HCT116 (cell line): ENCODE measurements around the gene CD84. TPM values are rescaled to one million over a fixed set of nuclear protein-coding genes. Genes with fewer than 3 reads are reported as not detected.

Source experiments
- ATAC-seq: fragments of 200-7000 bp; cut with Tn5 transposase; 2 replicates; pipeline ENCODE4 v1.9.1; 2020; ENCODE audit warnings: mild to moderate bottlenecking, moderate library complexity
- BruUV-seq: library from RNA; stranded (reverse); fragments of 400-500 nt; replicated peaks from 2 replicates; lab custom pipeline; 2021; lab: Mats Ljungman, UMichigan
- CTCF ChIA-PET: fragments of 300-600 bp; sonication (Branson Sonifier 250); formaldehyde crosslinking; loops from one replicate; lab custom pipeline; 2021; ENCODE audit warnings: antibody characterized with exemption; lab: Charles Lee
- POLR2A ChIA-PET: fragments of 300-600, 350-600 bp; sonication (Branson Sonifier 250); formaldehyde crosslinking; loops from one replicate; lab custom pipeline; 2021; ENCODE audit warnings: antibody characterized with exemption; lab: Charles Lee
- RAD21 ChIA-PET, 2 experiments: fragments of 300-600 bp; sonication (Branson Sonifier 250); formaldehyde crosslinking; loops; one replicate each; lab custom pipeline; 2023; ENCODE audit warnings: low total read pairs in 2 of 2; ENCODE audit not compliant: uncharacterized antibody in 2 of 2, unreplicated experiment in 2 of 2, low non-redundant PET in 1 of 2; lab: Charles Lee
- DNase-seq: peaks from one replicate; pipeline ENCODE4 v3.0.0-alpha.2; 2010; ENCODE audit warnings: low read depth, low spot score
- H2AFZ ChIP-seq: fragments of 200-600 bp; shearing (Covaris generic), sonication (generic); 2 replicates; pipeline ENCODE4 v1.6.1; 2017; ENCODE audit warnings: low read depth, mixed run types, mixed read lengths, antibody characterized with exemption, low read length; ENCODE audit not compliant: poor library complexity, severe bottlenecking
- H3K27ac ChIP-seq: 2 replicates; pipeline ENCODE4 v1.5.1; 2012; ENCODE audit warnings: low read depth, low read length
- H3K27me3 ChIP-seq: fragments of 200-600 bp; sonication (generic); 2 replicates; pipeline ENCODE4 v1.6.1; 2016; ENCODE audit warnings: mixed run types, low read length, mixed read lengths; ENCODE audit not compliant: insufficient read depth
- H3K36me3 ChIP-seq, 2 experiments: fragments of 200-500 bp in 1 of 2; fragments of 200-600 bp in 1 of 2; sonication (Bioruptor generic) in 1 of 2; sonication (generic) in 1 of 2; 2 replicates each; pipeline versions ENCODE4 v1.5.1 to v1.6.1; 2014 to 2016; ENCODE audit warnings: low read length in 2 of 2, inconsistent platforms in 1 of 2, mixed read lengths in 1 of 2, mixed run types in 1 of 2; ENCODE audit not compliant: insufficient read depth in 2 of 2, control insufficient read depth in 1 of 2
- H3K4me1 ChIP-seq, 2 experiments: fragments of 200-600 bp in 1 of 2; sonication (generic) in 1 of 2; 2 replicates each; pipeline versions ENCODE4 v1.5.1 to v1.6.1; 2012 to 2017; ENCODE audit warnings: low read length in 2 of 2, inconsistent platforms in 1 of 2, mild to moderate bottlenecking in 1 of 2, mixed read lengths in 1 of 2, mixed run types in 1 of 2, moderate library complexity in 1 of 2; ENCODE audit not compliant: insufficient read depth in 2 of 2, control insufficient read depth in 1 of 2
- H3K4me2 ChIP-seq: fragments of 200-600 bp; sonication (generic); 2 replicates; pipeline ENCODE4 v1.6.1; 2017; ENCODE audit warnings: mixed run types, low read length, mixed read lengths
- H3K4me3 ChIP-seq, 2 experiments: fragments of 200-600 bp in 1 of 2; sonication (generic) in 1 of 2; replicated peaks in 1 of 2; 2 replicates each; pipeline ENCODE4 v1.5.1; 2011 to 2016; ENCODE audit warnings: low read length in 2 of 2, control low read depth in 1 of 2, low read depth in 1 of 2, mild to moderate bottlenecking in 1 of 2, mixed read lengths in 1 of 2, mixed run types in 1 of 2
- H3K79me2 ChIP-seq: fragments of 200-600 bp; sonication (generic); 2 replicates; pipeline ENCODE4 v1.6.1; 2017; ENCODE audit warnings: mild to moderate bottlenecking, mixed run types, low read length, moderate library complexity, mixed read lengths; ENCODE audit not compliant: insufficient read depth
- H3K9ac ChIP-seq: fragments of 200-600 bp; sonication (generic); 2 replicates; pipeline ENCODE4 v1.6.1; 2016; ENCODE audit warnings: low read length, mixed read lengths
- H3K9me2 ChIP-seq: fragments of 200-600 bp; sonication (generic), shearing (Covaris generic); 2 replicates; pipeline ENCODE4 v1.6.1; 2017; ENCODE audit warnings: mixed run types, mild to moderate bottlenecking, moderate library complexity; ENCODE audit not compliant: insufficient read depth
- H3K9me3 ChIP-seq, 2 experiments: fragments of 200-500 bp in 1 of 2; fragments of 200-600 bp in 1 of 2; sonication (Bioruptor generic) in 1 of 2; sonication (generic) in 1 of 2; 2 replicates each; pipeline ENCODE4 v1.6.1; 2014 to 2017; ENCODE audit warnings: low read length in 2 of 2, mixed read lengths in 2 of 2, inconsistent platforms in 1 of 2, low read depth in 1 of 2, mild to moderate bottlenecking in 1 of 2, mixed run types in 1 of 2, moderate library complexity in 1 of 2; ENCODE audit not compliant: control insufficient read depth in 1 of 2, insufficient read depth in 1 of 2
- H4K20me1 ChIP-seq: fragments of 200-600 bp; sonication (generic), shearing (Covaris generic); 2 replicates; pipeline ENCODE4 v1.6.1; 2017; ENCODE audit warnings: mixed run types, mild to moderate bottlenecking, moderate library complexity; ENCODE audit not compliant: insufficient read depth
- CTCF ChIP-seq, 3 experiments: fragments of 200-600 bp in 1 of 3; sonication (generic) in 1 of 3; IDR thresholded peaks in 2 of 3; conservative IDR thresholded peaks in 1 of 3; 2 replicates each; pipeline ENCODE4 v1.5.1; 2012 to 2017; ENCODE audit warnings: low read depth in 2 of 3, low read length in 2 of 3, antibody characterized with exemption in 1 of 3, borderline replicate concordance in 1 of 3, control low read depth in 1 of 3, mild to moderate bottlenecking in 1 of 3, mixed read lengths in 1 of 3, mixed run types in 1 of 3, moderate library complexity in 1 of 3; ENCODE audit not compliant: insufficient read depth in 1 of 3
- EZH2phosphoT487 ChIP-seq: fragments of 200-600 bp; IDR thresholded peaks from 2 replicates; pipeline ENCODE4 v1.6.1; 2018; ENCODE audit warnings: antibody characterized with exemption, borderline replicate concordance
- FOSL1 ChIP-seq: IDR thresholded peaks from 2 replicates; pipeline ENCODE4 v1.6.1; 2012; ENCODE audit warnings: low read depth
- POLR2A ChIP-seq: IDR thresholded peaks from 2 replicates; pipeline ENCODE4 v1.7.0; 2011; ENCODE audit warnings: borderline replicate concordance; ENCODE audit not compliant: insufficient read depth, insufficient read length; ENCODE audit errors: extremely low read depth
- SRF ChIP-seq: IDR thresholded peaks from 2 replicates; pipeline ENCODE4 v1.6.1; 2012; ENCODE audit warnings: low read depth
- YY1 ChIP-seq: IDR thresholded peaks from 2 replicates; pipeline ENCODE4 v1.6.1; 2011; ENCODE audit warnings: low read length, low read depth, moderate library complexity, mild to moderate bottlenecking; ENCODE audit not compliant: insufficient replicate concordance; ENCODE audit errors: extremely low read depth
- ZFX ChIP-seq: fragments of 450-650 bp; IDR thresholded peaks from 2 replicates; pipeline ENCODE4 v1.6.1; 2017
- ZNF274 ChIP-seq: fragments of 200-500 bp; sonication (Bioruptor generic); IDR thresholded peaks from 2 replicates; pipeline ENCODE4 v1.6.1; 2014; ENCODE audit warnings: mild to moderate bottlenecking, low read depth, low read length, inconsistent platforms
- intact Hi-C: fragments of 100-400 bp; cut with micrococcal nuclease; formaldehyde crosslinking; loops from 2 replicates; pipeline ENCODE4 v1.10.0; 2022
- total RNA-seq: library from RNA; stranded (reverse); gene quantifications from one replicate; pipeline ENCODE4 v1.2.1, GENCODE V29; 2021; ENCODE audit not compliant: unreplicated experiment

Gene CD84
- total RNA-seq, 1 experiment from 2014 or later: 0.02 TPM

GRCh38 chr1:160537714-160538665 is 41.3 kb downstream of the CD84 start:
- BruUV-seq: no TSS peak
- intact Hi-C loops: no loop called here

More at GRCh38 chr1:160537714-160538665, 41.3 kb downstream of the CD84 start:
- ATAC-seq (no peak), DNase-seq (no peak)
- H3K9me2 ChIP-seq: no peaks in the 10 kb centered on the region
- H3K9me3 ChIP-seq: no peaks in the 10 kb centered on the region
- H3K4me3 ChIP-seq: no peak overlapping the region
- ChIA-PET POLR2A (no interaction called here), RAD21 (no interaction called here), CTCF (no interaction called here)
- H3K27ac ChIP-seq: no peak overlapping the region
- H3K27me3 ChIP-seq: no peaks in the 10 kb centered on the region
- H3K79me2 ChIP-seq: no peaks in the 10 kb centered on the region
- no peaks in the 10 kb centered on the region; a peak in 1 of 4 replicates for H3K4me1 ChIP-seq
- no peaks in the 10 kb centered on the region for H4K20me1 ChIP-seq
- TF ChIP-seq ZNF274: no peak
- TF ChIP-seq SRF: no peak
- TF ChIP-seq YY1: no peak
- TF ChIP-seq EZH2phosphoT487: no peak
- TF ChIP-seq POLR2A: no peak
- no peak for TF ChIP-seq ZFX
- TF ChIP-seq FOSL1: no peak
- TF ChIP-seq CTCF (IDR thresholded peaks at IDR 0.05 in 2 of 3, conservative IDR thresholded peaks at IDR 0.05 in 1 of 3; ENCODE audit: borderline replicate concordance in 1 of 3, insufficient read depth in 1 of 3, low read depth in 2 of 3, low read length in 2 of 3): no peak
- H3K9ac ChIP-seq: no peak overlapping the region
- H2AFZ ChIP-seq: no peak overlapping the region
- no peaks in the 10 kb centered on the region for H3K36me3 ChIP-seq
- no peak overlapping the region for H3K4me2 ChIP-seq
